IPS-NIHi7 (cell line): ENCODE data around the gene ERVFRD-1.

Source experiments
- DNase-seq: peaks from one replicate; pipeline ENCODE4 v3.0.0; 2012; ENCODE audit warnings: mixed read lengths; ENCODE audit errors: extremely low spot score

The ERVFRD-1 gene, protein sequence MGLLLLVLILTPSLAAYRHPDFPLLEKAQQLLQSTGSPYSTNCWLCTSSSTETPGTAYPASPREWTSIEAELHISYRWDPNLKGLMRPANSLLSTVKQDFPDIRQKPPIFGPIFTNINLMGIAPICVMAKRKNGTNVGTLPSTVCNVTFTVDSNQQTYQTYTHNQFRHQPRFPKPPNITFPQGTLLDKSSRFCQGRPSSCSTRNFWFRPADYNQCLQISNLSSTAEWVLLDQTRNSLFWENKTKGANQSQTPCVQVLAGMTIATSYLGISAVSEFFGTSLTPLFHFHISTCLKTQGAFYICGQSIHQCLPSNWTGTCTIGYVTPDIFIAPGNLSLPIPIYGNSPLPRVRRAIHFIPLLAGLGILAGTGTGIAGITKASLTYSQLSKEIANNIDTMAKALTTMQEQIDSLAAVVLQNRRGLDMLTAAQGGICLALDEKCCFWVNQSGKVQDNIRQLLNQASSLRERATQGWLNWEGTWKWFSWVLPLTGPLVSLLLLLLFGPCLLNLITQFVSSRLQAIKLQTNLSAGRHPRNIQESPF

DNA sequence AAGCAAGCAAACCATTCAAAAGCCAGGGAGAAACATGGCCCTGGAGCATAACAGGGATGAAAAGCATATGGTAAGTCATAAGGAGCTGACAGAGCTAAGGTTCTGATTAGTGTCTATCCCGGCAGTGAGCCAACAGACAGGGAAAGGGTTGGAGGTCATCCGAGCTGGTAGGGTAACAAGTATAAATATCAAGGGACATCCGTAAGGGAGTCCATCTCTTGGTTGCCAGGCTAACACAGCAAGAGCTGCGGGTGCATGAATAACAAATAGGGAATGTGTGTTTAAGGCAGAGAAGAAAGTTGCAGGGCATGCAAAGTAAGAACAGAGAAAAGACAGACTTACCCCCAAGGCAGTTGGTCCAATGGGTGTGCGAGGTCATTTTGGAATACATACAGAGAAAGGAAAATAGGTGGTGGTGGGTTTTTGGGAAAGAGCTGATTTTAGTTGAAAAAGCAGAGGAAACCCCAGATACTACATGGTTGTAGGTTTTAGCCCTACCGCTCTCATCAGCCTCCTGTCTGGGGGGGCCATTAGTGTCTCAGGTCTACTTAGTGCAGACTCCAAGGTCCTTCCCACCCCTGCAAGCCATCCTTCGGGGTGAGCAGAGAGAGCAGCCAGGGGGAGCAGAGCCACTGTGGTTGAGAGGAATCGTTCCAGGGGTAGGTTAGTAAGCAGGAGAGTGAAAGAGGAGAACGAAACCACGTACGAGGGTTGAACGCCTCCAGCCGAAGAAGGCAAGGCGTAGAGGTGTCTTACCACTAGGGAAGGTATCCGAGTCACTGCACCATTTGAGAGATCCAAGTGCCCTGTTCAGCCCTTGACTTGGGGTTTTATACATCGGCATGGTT lies at the start of gene ERVFRD-1:
TSS of gene ERVFRD-1 (minus strand) at position 805 of the 848 bp plus-strand sequence. CDS start 6,415 bp downstream, outside the sequence.
- no peak for DNase-seq

DNA sequence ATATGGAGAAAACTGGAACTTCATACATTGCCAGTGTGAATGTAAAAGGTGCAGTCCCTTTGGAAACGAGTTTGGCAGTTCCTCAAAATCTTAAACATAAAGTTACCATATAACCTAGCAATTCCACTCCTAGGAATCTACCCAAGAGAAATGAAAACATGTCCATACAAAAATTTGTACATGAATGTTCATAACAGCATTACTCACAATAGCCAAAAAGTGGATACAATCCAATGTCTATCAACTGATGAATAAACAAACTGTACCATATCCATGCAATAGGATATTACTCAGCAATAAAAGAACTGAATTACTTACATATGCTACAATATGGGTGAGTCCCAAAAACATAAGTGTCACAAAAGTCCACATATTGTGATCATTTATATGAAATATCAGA lies 48.7 kb upstream of the ERVFRD-1 start:
- no peak for DNase-seq

DNA sequence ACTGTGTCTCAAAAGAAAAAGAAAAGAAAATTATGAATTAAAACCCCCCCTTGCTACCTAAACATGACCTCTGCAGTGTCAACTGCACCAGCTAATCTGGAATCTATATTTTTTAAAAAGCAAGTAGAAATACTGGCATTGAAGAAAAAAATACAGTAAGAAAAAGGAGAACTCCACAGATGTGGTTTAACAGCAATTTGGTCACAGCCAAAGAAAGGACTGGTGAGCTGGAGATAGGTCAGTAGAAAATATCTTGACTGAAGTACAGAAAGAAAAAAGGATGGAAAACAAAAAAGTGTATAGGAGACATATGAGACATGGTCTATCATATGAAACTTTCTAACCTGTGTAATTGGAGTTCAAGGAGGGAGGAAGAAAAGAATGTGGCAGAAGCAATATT lies 44.1 kb upstream of the ERVFRD-1 start:
- no peak for DNase-seq

DNA sequence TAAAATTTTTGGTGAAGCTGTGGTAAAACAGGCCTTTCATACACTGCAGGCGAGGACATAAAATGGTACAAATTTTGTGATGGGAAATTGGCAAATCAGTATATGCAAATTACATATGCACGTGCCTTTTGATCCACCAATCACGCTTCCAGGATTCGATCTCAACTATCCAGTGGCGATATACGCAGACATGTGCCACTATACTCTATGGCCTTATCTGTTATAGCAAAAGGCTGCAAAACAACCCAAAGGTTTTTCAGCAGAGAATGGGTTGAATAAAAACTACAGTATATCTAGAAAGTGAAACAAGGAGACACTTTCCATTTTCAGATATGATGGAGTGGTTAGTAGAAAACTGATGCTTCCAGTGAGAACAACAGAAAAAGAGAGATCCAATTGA lies 41.9 kb upstream of the ERVFRD-1 start:
- no peak for DNase-seq

DNA sequence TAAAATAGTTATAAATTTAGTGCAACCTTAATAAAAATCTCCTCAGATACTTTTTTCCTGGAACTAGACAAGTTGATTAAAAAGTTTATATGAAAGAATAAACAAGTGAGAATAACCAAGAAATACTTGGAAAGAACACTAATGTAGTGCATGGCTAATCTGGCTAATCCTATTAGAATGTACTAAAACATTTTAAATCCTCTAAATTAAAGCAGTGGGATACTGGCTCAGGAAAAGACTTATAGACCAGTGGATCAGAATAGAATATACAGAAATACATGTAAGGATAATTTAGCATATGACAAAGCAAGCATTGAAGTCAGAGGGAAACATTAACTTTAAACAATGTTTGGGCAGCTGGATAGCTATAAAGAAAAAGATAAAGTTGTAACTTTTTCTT lies 41.1 kb upstream of the ERVFRD-1 start:
- DNase-seq: no peak

DNA sequence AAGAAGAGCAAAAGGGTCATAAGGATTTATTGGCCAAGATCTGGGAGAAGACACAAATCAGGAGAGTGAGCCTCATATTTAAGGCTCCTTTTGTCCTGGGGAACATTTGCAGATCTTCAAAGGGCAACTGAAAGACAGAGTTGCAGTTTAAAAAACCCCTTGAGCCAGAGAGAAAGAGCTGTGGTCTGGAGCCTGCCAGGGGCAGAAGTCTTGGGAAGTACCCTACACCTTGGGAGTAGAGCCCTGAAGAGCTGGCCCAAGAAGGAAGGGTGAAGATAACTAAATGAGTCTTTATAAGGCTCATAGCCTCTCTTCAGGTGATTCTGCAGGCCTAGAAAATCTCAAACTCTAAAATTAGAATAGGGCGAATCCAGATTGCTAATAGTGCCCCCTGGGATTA lies 40.0 kb upstream of the ERVFRD-1 start:
- DNase-seq: no peak

DNA sequence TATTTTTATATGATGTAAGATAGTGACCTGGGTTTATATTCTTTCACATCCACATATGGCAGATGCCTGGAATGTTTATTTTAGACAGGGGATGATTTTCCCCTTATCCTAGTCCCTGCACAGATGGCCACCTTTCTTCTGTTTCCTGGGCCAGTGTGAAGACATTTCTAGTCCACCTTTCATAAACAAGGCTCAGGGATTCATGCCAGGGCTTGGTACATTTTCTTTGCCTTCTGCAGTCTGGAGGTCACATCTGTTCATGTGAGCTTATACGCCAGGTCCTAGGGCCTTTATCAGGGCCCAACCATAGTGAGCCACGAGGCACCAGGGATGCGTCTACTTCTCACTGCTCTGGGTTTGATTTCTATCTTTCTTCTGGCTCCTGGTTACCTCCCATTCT lies 38.0 kb upstream of the ERVFRD-1 start:
- no peak for DNase-seq

DNA sequence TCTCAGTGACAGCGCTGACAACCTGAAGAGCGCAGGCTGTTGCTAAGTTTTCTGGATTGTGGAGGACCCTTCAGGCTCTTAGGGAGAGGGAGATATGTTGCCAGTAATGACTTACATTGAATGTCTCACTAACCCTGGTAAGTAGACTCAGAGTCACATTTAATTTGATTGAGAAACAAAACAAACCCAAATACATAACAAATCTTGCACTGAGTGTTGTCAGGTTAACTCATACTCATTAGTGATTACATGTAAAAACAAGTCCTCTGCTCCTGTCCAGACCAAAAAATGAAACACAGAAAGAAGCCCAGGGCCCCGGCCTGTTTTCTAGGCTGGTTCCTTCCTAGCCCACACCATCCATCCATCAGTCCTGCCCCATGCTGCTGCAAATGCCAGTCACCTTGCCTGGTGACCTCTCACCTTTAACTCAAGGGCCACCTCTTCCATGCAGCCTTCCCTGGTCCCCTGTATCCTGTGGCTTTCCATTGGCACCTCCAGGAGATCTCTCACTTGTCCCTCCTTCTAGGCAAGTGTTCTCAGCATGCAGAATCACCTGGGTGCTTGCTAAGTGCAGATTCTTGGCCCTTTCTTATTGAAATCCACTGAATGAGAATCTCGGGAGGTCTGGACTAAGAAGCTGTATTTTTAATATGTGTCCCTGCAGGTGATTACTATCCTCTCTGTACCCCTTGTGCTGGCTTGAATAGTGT lies 34.7 kb upstream of the ERVFRD-1 start:
- DNase-seq: no peak

DNA sequence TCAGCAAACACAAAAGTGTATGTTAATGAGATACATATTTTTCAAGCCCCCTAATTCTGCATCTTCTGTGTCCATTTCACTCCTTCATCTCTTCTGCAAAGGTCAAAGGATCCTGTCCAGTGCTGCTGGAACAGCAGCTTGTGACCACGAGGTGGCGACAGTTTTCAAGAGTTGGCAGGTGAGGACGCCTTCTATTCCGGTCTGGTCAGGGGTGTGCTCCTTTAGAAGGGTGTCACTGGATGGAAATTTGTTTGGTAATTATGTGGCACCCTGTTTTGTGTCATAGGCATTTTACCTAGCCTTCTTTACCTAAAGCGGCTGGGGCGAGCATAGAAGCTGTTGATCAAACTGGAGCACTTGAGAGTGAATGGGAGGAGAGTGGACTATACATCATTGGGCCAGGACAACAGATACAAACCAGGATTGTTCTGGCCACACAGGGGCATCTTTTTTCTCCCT lies 32.9 kb upstream of the ERVFRD-1 start:
- DNase-seq: peak; percentile 84

DNA sequence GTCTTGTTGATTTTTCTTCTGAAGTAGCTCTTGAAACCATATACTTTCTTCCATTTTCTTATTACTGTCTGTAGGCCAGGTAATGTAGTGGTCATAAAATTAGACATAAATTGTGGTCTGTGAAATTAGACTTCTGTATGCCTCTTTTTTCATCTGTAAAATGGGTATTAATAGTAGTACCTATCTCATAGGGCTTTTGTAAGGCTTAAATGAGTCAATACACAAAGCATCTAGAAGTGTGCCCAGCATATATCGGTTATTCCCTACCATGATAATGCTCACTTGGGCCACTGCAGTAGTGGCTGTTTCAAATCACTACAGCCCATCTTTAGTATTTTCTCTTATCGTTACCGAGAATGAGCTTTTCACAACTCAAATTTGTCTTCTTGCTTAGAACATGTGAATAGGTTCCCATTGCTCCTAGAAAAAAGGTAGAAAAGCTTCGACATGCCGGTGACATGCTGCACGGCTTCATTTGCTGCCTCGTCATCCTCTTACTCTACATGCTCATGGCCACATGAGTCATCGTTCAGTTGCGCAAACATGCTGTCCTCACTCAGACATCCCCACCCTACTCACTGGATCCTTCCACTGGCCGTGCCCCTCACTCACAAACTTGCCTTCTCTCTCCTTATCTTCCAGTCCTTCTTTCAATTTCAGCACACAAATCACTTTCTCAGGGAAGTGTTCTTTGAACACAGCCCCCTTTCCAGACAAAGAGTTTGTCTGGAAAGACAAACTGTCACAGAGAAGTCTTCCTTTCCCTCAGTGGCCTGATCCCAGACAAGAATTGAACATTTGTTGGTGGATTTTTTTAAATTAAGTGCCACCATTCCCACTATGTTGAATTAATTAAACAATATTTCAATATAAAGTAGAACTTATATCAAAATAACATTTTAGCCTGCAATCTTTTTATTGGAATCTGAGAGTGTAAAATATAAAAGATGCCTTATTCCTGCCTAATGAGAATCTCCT lies 32.2 kb upstream of the ERVFRD-1 start:
- DNase-seq: no peak

DNA sequence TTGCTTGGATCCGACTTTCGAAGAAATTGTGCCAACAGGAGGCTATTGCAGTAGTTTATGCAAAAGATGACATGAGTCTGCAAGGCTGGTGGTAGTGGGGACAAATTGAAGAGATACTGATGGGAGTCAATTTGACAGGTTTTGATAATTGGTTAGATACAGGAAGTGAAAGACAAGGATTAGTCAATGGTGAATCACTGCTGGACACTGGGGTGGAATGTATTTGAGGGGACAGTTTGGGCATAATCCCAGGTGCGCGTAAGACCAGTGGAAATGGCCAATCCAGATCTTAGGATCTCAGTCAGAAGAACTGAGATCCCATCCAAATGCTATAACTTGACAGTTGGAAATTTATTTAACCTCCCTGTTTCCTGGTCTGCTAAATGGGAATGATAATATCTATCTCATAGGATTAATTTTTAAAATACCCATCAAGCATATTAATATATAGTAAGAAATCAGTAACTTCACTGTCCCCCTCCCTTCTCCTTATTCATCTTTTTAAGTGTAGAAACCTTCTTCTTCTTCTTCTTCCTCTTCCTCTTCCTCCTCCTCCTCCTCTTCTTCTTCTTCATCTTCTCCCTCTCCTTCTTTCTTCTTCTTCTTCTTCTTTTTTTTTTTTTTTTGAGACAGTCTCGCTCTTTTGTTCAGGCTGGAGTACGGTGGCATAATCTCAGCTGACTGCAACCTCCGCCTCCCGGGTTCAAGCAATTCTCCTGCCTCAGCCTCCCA lies 30.9 kb upstream of the ERVFRD-1 start:
- DNase-seq: no peak

DNA sequence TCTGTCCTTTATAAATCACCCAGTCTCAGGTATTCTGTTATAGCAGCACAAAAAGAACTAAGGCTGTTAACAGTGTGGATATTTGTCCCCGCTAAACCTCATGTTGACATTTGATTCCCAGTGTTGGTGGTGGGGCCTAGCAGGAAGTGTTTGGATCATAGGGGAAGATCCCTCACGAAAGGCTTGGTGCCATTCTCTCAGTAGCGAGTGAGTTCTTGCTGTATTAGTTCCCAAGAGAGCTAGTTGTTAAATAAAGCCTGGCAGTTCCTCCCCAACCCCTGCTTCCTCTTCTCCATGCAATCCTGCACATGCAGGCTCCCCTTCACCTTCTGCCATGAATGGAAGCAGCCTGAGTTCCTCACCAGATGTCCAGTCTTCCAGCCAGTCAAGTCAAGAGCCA lies 29.8 kb upstream of the ERVFRD-1 start:
- DNase-seq: no peak

DNA sequence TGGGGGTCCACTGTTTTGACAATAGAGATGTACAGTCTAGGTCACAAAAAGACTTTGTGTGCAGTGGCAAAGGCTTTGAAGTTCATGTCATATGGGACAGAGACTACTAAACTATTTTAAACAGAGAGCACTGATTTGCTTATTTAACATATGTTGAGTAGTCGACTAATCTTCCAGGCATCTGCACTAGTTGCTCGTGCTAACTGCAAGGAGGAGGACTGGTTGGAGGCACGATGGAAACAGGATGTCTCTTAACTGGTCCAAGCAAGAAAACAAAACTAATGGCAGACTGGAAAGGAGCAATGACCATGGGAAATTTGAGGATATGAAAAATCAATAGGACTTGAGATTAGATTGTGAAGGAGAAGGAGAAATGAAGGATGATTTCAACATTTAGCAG lies 28.5 kb upstream of the ERVFRD-1 start:
- DNase-seq: no peak

DNA sequence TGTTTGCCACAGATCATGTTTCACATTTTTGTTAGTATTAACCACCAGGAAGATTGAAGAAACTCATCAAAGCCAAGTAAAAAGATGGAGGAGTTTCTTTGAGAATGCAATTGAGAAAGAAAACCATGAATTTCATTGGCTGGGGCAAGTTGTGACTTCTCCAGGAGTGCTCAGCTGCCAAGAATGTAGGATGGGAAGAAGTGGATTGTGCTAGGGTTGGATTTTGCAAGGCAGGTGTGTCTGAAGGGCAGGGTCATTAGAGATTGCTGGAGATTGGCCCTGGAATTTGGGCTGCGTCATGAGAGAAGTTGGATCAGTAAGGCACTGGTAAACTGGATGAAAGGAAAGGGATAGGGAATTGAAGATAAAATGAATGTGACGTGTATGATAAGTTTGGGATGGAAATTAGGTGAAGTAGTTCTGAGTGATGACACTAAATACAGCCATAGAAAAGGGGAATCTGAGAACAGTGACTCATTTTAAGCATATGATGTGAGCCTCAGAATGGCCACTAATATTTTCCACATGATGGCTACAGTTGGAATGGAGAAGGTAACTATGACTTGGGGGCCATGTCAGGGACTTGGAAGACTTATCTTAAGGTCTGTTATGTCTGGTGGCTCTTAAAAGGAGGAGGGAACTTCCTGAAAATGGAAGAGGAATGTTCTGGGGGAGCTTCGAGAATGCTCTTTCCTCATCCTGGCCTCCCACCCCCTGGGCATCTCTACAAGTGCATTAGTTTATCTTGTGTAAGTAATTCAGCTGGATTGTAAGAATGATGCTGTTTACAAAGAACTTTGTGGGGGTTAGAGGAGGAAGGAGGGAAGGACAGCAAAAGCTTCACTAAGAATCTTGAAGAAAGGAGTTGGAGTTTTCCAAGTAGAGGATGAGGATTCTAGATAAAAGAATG lies 27.8 kb upstream of the ERVFRD-1 start:
- no peak for DNase-seq

DNA sequence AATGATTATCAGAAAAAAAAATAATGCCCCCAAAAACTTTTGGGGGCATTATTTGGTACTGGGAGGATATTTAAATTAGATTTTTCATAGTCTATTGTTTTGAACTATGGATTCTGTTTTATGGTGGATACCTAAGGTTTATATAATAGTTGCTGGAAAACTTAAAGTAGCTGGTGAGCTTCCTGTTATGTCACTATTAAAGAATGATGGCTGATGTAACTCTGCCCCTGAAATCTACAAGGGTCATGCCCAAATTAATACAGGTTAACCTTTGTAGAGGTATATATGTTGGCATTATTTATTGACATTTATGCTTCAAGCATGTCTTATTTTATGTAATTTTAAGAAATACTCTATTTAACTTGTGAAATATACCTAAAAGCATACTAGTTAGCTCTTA lies 25.3 kb upstream of the ERVFRD-1 start:
- no peak for DNase-seq

DNA sequence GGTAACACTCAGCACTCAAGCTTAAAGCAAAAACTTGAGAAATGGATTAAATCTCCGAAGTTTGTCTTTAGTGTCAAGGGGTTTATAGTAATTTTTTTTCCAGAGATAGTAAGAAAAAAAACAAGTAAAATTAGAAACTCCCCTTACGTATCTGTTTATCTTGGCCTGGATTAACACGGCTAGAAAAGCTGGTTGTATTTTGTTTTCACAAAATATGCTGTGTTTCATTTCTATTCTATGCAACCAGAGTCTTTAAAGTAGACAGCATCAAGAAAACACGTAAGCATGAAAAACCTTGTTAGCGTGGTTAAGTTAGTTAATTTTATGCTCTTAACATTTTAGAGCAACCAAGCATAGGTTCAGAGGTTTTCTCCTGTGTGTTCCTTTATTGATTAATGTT lies 21.8 kb upstream of the ERVFRD-1 start:
- DNase-seq: no peak

DNA sequence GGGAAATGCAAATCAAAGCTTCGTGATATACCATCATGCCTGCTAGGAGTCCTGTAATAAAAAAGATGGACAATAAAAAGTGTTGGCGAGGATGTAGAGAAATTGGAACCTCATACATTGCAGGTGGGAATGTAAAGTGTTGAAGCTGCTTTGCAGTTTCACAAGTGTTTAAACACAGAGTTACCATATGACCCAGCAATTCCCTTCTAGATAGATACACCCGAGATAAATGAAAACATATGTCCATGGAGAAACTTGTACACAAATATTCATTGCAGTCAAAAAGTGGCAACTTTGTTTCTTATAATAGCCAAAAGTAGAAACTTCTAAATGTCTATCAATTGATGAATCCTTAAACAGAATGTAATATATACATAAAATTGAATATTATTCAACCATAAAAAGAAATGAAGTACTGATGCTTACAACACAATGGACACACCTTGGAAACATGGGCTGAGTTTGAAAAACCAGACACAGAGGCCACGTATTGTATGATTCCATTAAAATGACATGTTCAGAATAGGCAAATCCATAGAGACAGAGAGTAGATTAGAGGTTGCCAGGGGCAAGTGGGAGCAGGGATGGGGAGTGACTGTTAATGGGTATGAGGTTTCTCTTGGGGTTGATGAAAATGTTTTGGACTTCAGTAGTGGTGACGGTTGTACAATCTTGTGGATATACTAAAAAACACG lies 20.8 kb upstream of the ERVFRD-1 start:
- no peak for DNase-seq

DNA sequence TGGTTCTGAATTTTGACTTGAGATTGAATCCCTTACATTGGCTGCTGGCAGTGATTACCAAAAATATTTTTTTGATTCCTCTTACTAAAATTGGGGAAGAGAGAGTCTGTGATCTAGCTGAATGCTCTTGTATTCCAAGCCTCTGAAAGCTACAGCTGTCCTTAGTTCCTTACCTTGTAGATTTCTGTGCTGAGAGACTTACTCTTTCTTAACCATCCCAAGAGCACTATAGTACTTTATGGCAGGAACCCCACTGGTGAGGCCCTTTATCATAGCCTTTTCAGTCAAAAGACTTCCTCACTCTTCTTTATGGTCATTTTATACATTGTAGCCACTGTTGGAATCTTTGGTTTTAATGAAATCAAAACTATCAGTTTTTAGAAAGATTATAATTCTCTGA lies 19.1 kb upstream of the ERVFRD-1 start:
- DNase-seq: no peak
